ENCODE measurements around the gene TAAR9.

DNA sequence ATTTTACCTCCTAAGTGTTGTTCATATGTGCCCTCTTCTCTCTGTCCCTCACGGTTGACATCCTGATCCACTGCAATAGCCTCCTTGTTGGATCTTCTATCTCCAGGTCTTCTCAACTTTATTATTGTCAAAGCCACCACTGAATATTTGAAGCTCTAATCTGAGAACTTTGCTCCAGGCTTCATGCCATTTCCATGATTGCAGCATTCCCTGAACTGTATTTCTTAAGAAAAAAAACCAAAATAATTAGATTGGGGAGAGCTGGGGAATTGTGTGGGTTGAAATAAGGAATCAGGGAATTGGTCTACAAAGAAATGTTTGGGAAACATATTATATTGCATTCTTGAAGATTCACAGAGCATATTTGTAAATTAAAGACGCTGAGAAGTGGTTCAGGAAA is 22.7 kb upstream of the TAAR9 start:
- TF ChIP-seq RAD21 (IDR thresholded peaks at IDR 0.05; ENCODE audit: low read depth) (no peak), YY1 (IDR thresholded peaks at IDR 0.05; ENCODE audit: low read depth) (no peak)

All from Ishikawa (cell line).